ENCODE measurements around the gene FLOT2.
A peak's percentile ranks its signal among the peaks of the same experiment; 100 is the strongest.
"Not testable (repeated sequence)": the region's sequence is repeated elsewhere in the genome, so short reads cannot be mapped to it uniquely, and the experiment has no call there.

The FLOT2 gene

GRCh38 chr17:28916302-28916934 is 18.9 kb upstream of the FLOT2 start:
- peak in 2 of 3 experiments; percentile 28 to 33 for DNase-seq (ENCODE audit: low read depth in 3 of 3)

GRCh38 chr17:28912938-28913333 is 15.4 kb upstream of the FLOT2 start:
- no peak for DNase-seq (ENCODE audit: low read depth in 3 of 3)

- no peak for DNase-seq (ENCODE audit: low read depth in 3 of 3)
These were observed 14.9 kb upstream of the FLOT2 start for GRCh38 chr17:28912281-28912937.

- no peak for DNase-seq (ENCODE audit: low read depth in 3 of 3)
These were observed 14.0 kb upstream of the FLOT2 start for GRCh38 chr17:28911411-28912045.

GRCh38 chr17:28910534-28910933 is 13.0 kb upstream of the FLOT2 start:
- no peak for DNase-seq (ENCODE audit: low read depth in 3 of 3)

- no peak for DNase-seq (ENCODE audit: low read depth in 3 of 3)
These were observed 11.2 kb upstream of the FLOT2 start for GRCh38 chr17:28908640-28909167.

- DNase-seq (ENCODE audit: low read depth in 3 of 3) = no peak
These were observed 10.4 kb upstream of the FLOT2 start for GRCh38 chr17:28907709-28908475.

GRCh38 chr17:28906706-28907438 is 9.3 kb upstream of the FLOT2 start:
- DNase-seq (ENCODE audit: low read depth in 3 of 3) = no peak

- no peak for DNase-seq (ENCODE audit: low read depth in 3 of 3)
These were observed 8.7 kb upstream of the FLOT2 start for GRCh38 chr17:28906276-28906675.

GRCh38 chr17:28904800-28905199 is 7.3 kb upstream of the FLOT2 start:
- no peak for DNase-seq (ENCODE audit: low read depth in 3 of 3)

GRCh38 chr17:28903546-28903841 is 6.0 kb upstream of the FLOT2 start:
- not testable (repeated sequence) for DNase-seq (ENCODE audit: low read depth in 3 of 3)

- peak; percentile 85 to 92 (median 88) for DNase-seq (ENCODE audit: low read depth in 3 of 3)
These were observed 5.4 kb upstream of the FLOT2 start, which contains the start of gene DHRS13 for GRCh38 chr17:28902819-28903545. Gene DHRS13 (minus strand): TSS chr17:28903079. CDS start chr17:28902944, 135 bp downstream.

GRCh38 chr17:28901866-28902818 is 4.6 kb upstream of the FLOT2 start:
- peak in 1 of 3 experiments; percentile 48 for DNase-seq (ENCODE audit: low read depth in 3 of 3)

GRCh38 chr17:28900986-28901726 is 3.6 kb upstream of the FLOT2 start:
- DNase-seq (ENCODE audit: low read depth in 3 of 3) = no peak

GRCh38 chr17:28899212-28899815 is 1.8 kb upstream of the FLOT2 start:
- no peak for DNase-seq (ENCODE audit: low read depth in 3 of 3)

GRCh38 chr17:28898527-28898955 is 1.0 kb upstream of the FLOT2 start:
- no peak for DNase-seq (ENCODE audit: low read depth in 3 of 3)

GRCh38 chr17:28897769-28898526 is 415 bp upstream of the FLOT2 start:
- DNase-seq (ENCODE audit: low read depth in 3 of 3) = peak in 1 of 3 experiments; percentile 32

- DNase-seq (ENCODE audit: low read depth in 3 of 3) = no peak
These were observed 1.0 kb downstream of the FLOT2 start for GRCh38 chr17:28896491-28896883.

Data from stimulated activated CD4-positive, alpha-beta T cell treated with anti-CD3 and anti-CD28 coated beads, TNF-alpha, amount 100 ng/mL, for 4 hours (primary cell).